ENCODE measurements around the gene PIK3C2B.
"Not testable (repeated sequence)": the region's sequence is repeated elsewhere in the genome, so short reads cannot be mapped to it uniquely, and the experiment has no call there.

Gene PIK3C2B

DNA sequence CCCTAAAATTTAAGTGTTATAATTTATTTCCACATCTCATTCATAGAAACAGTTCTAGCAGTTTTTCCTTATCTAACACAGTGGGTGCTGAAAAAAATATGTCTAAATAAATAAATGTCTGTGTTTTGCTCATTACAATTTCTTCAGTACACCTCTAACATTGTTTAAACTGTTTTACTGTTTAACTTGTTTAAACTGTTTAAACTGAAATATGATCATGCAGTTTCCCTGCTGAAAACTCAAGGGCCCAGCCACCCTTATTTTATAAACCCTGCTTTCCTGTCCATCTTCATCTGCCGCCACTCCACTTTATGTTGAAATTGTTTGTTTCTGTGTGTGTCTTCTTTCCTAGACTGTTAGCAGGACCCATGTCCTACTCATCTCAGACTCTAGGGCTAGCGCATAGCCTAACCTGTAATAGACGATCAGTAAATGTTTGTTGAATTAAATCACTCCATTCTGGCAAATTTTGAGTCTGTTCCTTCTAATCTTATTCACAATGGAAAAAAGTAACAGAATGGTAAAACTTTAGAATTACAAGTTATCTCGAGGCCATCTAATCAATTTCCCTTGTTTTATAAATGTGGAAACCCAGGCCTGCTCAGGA lies 9.4 kb upstream of the PIK3C2B start:
- DNase-seq (ENCODE audit: low spot score in 2 of 2), result no peak
- H3K4me3 ChIP-seq, result no peak overlapping the region
- in situ Hi-C loops (cut with MboI; ENCODE audit: low sequenced_read_pairs), result loop anchor here (5.0 to 25.0 kb wide), 3 partner anchors 57 to 642 kb away; partner anchors contain the start of genes ETNK2, REN and SNRPE

GRCh38 chr1:204503122-204503912 lies 8.7 kb upstream of the PIK3C2B start:
- H3K36me3 ChIP-seq (replicated peaks), result no peaks in the 10 kb centered on the region
- no peaks in the 10 kb centered on the region for H3K27me3 ChIP-seq (ENCODE audit: low read depth)
- in situ Hi-C loops (cut with MboI; ENCODE audit: low sequenced_read_pairs), result loop anchor here (5.0 to 25.0 kb wide), 3 partner anchors 56 to 641 kb away; partner anchors contain the start of genes ETNK2, REN and SNRPE
- peak; percentile 43 to 67 for DNase-seq (ENCODE audit: low spot score in 2 of 2)
- H3K9me3 ChIP-seq, result no peaks in the 10 kb centered on the region
- peaks cover 2% of the 10 kb centered on the region; the same call in 1 of the 2 replicates for H3K4me1 ChIP-seq
- no peak overlapping the region for H3K4me3 ChIP-seq

More for the DNA sequence above, 9.4 kb upstream of the PIK3C2B start:
- H3K27me3 ChIP-seq (ENCODE audit: low read depth), result no peaks in the 10 kb centered on the region
- H3K36me3 ChIP-seq (replicated peaks), result no peaks in the 10 kb centered on the region
- H3K4me1 ChIP-seq, result peaks cover 5% of the 10 kb centered on the region
- H3K9me3 ChIP-seq, result no peaks in the 10 kb centered on the region

DNA sequence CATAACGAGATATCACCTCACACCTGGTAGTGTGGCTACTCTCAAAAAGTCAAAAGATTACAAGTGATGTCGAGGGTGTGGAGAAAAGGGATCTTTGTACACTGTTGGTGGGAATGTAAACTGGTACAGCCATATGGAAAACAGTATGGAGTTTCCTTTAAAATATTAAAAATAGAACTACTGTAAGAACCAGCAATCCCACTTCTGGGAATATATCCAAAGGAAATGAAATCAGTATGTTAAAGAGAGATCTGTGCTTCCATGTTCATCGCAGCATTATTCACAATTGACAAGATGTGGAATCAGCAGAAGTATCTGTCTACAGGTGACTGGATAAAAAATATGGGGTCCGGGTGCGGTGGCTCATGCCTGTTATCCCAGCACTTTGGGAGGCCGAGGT lies 7.6 kb upstream of the PIK3C2B start:
- no peaks in the 10 kb centered on the region for H3K27me3 ChIP-seq (ENCODE audit: low read depth)
- DNase-seq (ENCODE audit: low spot score in 2 of 2), result no peak
- H3K36me3 ChIP-seq (replicated peaks), result no peaks in the 10 kb centered on the region
- H3K9me3 ChIP-seq, result no peaks in the 10 kb centered on the region
- in situ Hi-C loops (cut with MboI; ENCODE audit: low sequenced_read_pairs), result loop anchor here (5.0 to 25.0 kb wide), 3 partner anchors 55 to 640 kb away; partner anchors contain the start of genes ETNK2, REN and SNRPE
- H3K4me1 ChIP-seq, result peaks cover 2% of the 10 kb centered on the region; the same call in 1 of the 2 replicates
- H3K4me3 ChIP-seq, result no peak overlapping the region

- Histone ChIP-seq H3K9me3 (no peaks in the 10 kb centered on the region), H3K4me1 (peaks cover 3% of the 10 kb centered on the region), H3K36me3 (replicated peaks) (no peaks in the 10 kb centered on the region), H3K4me3 (no peak overlapping the region), H3K27me3 (ENCODE audit: low read depth) (no peaks in the 10 kb centered on the region)
- DNase-seq (ENCODE audit: low spot score in 2 of 2), result no peak
- in situ Hi-C loops (cut with MboI; ENCODE audit: low sequenced_read_pairs), result loop anchor here (5.0 to 25.0 kb wide), 3 partner anchors 52 to 637 kb away; partner anchors contain the start of genes ETNK2, REN and SNRPE
Measured at GRCh38 chr1:204499511-204500468, 5.2 kb upstream of the PIK3C2B start.

GRCh38 chr1:204498981-204499380 lies 4.4 kb upstream of the PIK3C2B start:
- H3K4me1 ChIP-seq, result peaks cover 3% of the 10 kb centered on the region
- in situ Hi-C loops (cut with MboI; ENCODE audit: low sequenced_read_pairs), result no loop called here
- 0 out of 2 replicates have a peak, but pooled peaks cover 3% of the 10 kb centered on the region for H3K36me3 ChIP-seq (replicated peaks)
- H3K9me3 ChIP-seq, result no peaks in the 10 kb centered on the region
- no peaks in the 10 kb centered on the region for H3K27me3 ChIP-seq (ENCODE audit: low read depth)
- H3K4me3 ChIP-seq, result no peak overlapping the region
- DNase-seq (ENCODE audit: low spot score in 2 of 2), result no peak

- in situ Hi-C loops (cut with MboI; ENCODE audit: low sequenced_read_pairs), result no loop called here
- Histone ChIP-seq H3K27me3 (ENCODE audit: low read depth) (no peaks in the 10 kb centered on the region), H3K36me3 (replicated peaks) (0 out of 2 replicates have a peak, but pooled peaks cover 3% of the 10 kb centered on the region), H3K4me3 (no peak overlapping the region), H3K9me3 (no peaks in the 10 kb centered on the region), H3K4me1 (peaks cover 8% of the 10 kb centered on the region)
- DNase-seq (ENCODE audit: low spot score in 2 of 2), result no peak
Measured at GRCh38 chr1:204495777-204496176, 1.2 kb upstream of the PIK3C2B start.

GRCh38 chr1:204495078-204495753 lies 611 bp upstream of the PIK3C2B start:
- no peaks in the 10 kb centered on the region for H3K9me3 ChIP-seq
- no peak for DNase-seq (ENCODE audit: low spot score in 2 of 2)
- no peaks in the 10 kb centered on the region for H3K27me3 ChIP-seq (ENCODE audit: low read depth)
- in situ Hi-C loops (cut with MboI; ENCODE audit: low sequenced_read_pairs), result no loop called here
- 0 out of 2 replicates have a peak, but pooled peaks cover 3% of the 10 kb centered on the region for H3K36me3 ChIP-seq (replicated peaks)
- peaks cover 8% of the 10 kb centered on the region for H3K4me1 ChIP-seq
- H3K4me3 ChIP-seq, result peak overlapping the region; percentile 84

GRCh38 chr1:204493984-204494280 lies 673 bp downstream of the PIK3C2B start:
- 0 out of 2 replicates have a peak, but pooled peaks cover 3% of the 10 kb centered on the region for H3K36me3 ChIP-seq (replicated peaks)
- H3K9me3 ChIP-seq, result no peaks in the 10 kb centered on the region
- peak; percentile 29 to 71 for DNase-seq (ENCODE audit: low spot score in 2 of 2)
- H3K4me1 ChIP-seq, result peaks cover 8% of the 10 kb centered on the region
- H3K4me3 ChIP-seq, result peak overlapping the region; percentile 84
- H3K27me3 ChIP-seq (ENCODE audit: low read depth), result no peaks in the 10 kb centered on the region
- in situ Hi-C loops (cut with MboI; ENCODE audit: low sequenced_read_pairs), result no loop called here

DNA sequence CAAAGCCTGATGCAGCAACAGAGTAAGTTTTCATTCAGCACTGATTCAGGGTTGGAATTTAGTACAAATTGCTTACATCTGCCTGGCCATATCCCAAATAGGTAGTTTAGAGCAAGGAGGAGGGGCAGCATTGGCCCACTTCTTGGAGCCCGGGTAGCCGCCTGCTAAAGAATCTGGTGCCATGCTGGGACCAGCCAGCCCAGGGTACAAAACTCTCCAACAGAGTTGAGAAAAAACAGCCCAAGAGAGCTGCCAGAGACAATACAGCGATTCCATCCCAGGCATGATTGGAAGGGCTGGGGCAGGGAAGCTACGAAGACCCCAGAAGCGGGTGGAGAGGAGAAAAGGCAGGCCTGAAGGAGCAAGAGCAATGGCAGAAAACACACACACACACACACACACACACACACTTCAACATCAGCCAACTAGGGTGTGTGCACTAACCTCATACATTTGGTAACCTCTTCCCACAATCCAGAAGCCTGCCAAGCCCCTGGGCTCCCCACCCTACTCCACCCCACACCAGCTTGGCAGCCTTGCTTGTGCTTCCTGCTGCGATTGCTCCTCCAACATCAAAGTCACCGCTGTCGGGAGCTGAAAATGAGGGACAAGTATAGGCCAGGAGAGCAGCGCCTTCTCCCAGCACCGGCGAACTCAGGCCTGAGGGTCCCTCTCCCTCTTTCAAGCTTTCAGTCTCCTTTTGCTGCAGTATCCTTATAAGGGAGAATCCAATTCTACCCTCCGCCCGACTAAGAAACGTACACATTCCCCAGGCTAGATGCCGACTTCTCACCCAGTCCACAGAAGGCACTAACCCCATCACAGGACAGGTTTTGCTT lies 1.2 kb downstream of the PIK3C2B start:
- H3K27me3 ChIP-seq (ENCODE audit: low read depth), result no peaks in the 10 kb centered on the region
- in situ Hi-C loops (cut with MboI; ENCODE audit: low sequenced_read_pairs), result no loop called here
- 0 out of 2 replicates have a peak, but pooled peaks cover 3% of the 10 kb centered on the region for H3K36me3 ChIP-seq (replicated peaks)
- peak; percentile 44 for DNase-seq (ENCODE audit: low spot score in 2 of 2)
- H3K4me1 ChIP-seq, result peaks cover 8% of the 10 kb centered on the region
- H3K9me3 ChIP-seq, result no peaks in the 10 kb centered on the region
- peak overlapping the region; percentile 84 for H3K4me3 ChIP-seq

DNA sequence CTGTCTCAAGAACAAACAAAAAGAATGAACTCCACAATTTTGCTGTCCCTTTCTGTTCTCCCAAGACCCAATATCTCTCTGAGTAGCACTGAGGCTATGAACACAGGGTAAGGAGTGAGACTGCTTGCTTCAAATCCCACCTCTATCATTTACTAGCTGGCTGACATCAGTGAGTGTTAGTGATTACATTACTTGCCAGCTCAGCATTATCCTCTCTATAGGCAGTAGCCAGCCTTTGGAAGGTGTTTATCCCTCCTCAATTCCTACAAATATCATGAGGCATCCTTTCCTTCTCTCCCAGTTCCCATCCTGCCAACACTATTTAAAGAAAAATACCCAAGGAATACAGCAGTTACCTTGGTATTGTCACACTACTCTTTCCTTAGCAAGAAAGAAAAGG lies 3.0 kb downstream of the PIK3C2B start:
- no peak for DNase-seq (ENCODE audit: low spot score in 2 of 2)
- Histone ChIP-seq H3K9me3 (no peaks in the 10 kb centered on the region), H3K4me1 (peaks cover 8% of the 10 kb centered on the region), H3K36me3 (replicated peaks) (0 out of 2 replicates have a peak, but pooled peaks cover 3% of the 10 kb centered on the region), H3K4me3 (no peak overlapping the region), H3K27me3 (ENCODE audit: low read depth) (no peaks in the 10 kb centered on the region)
- in situ Hi-C loops (cut with MboI; ENCODE audit: low sequenced_read_pairs), result no loop called here

- Histone ChIP-seq H3K9me3 (no peaks in the 10 kb centered on the region), H3K4me1 (peaks cover 5% of the 10 kb centered on the region), H3K4me3 (no peak overlapping the region), H3K36me3 (replicated peaks) (no peaks in the 10 kb centered on the region), H3K27me3 (ENCODE audit: low read depth) (no peaks in the 10 kb centered on the region)
- no peak for DNase-seq (ENCODE audit: low spot score in 2 of 2)
- in situ Hi-C loops (cut with MboI; ENCODE audit: low sequenced_read_pairs), result no loop called here
Measured at GRCh38 chr1:204487256-204487615, 7.4 kb downstream of the PIK3C2B start.

DNA sequence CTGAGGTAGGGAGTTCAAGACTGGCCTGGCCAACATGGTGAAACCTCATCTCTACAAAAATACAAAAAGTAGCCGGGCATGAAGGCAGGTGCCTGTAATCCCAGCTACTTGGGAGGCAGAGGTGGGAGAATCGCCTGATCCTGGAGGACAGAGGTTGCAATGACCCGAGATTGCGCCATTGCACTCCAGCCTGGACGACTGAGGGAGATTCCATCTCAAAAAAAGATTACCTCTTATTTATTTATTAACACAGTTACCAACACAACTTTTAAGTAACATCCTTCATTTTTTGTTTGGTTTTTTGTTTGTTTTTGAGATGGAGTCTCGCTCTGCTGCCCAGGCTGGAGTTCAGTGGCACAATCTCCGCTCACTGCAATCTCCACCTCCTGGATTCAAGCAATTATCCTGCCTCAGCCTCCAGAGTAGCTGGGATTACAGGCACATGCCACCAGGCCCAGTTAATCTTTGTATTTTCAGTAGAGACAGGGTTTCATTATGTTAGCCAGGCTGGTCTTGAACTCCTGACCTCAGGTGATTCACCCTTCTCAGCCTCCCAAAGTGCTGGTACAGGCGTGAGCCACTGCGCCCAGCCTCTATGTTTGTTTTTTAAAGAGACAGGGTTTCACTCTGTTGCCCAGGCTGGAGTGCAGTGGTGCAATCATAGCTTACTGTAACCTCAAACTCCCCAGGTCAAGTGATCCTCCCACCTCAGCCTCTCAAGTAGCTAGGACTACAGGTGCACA lies 7.9 kb downstream of the PIK3C2B start:
- H3K4me1 ChIP-seq; H3K4me3 ChIP-seq; in situ Hi-C loops (cut with MboI; ENCODE audit: low sequenced_read_pairs); H3K36me3 ChIP-seq (replicated peaks); DNase-seq (ENCODE audit: low spot score in 2 of 2); H3K9me3 ChIP-seq; H3K27me3 ChIP-seq (ENCODE audit: low read depth): not testable (repeated sequence)
